ENCODE results near the gene ZNG1F. TPM values are rescaled to one million over a fixed set of nuclear protein-coding genes. Genes with fewer than 3 reads are reported as not detected.
"Not testable (repeated sequence)": the region's sequence is repeated elsewhere in the genome, so short reads cannot be mapped to it uniquely, and the experiment has no call there.

Gene ZNG1F
- total RNA-seq = 10 to 100 TPM; 11.5 to 15.4 TPM
- polyA plus RNA-seq (2013, experiment 1 of 2) = 11.5 TPM
- 10.0 TPM for polyA plus RNA-seq (2013, experiment 2 of 2)
- long read RNA-seq, experiment 1, partial matches to known transcripts = 3 of 7 reads
- long read RNA-seq, experiment 1, other reads (novel, unspliced or antisense) = 2 of 7 reads
- long read RNA-seq, experiment 2, partial matches to known transcripts = 13 of 39 reads
- long read RNA-seq, experiment 2, other reads (novel, unspliced or antisense) = 26 of 39 reads
- long read RNA-seq, experiment 3, partial matches to known transcripts = 14 of 50 reads
- long read RNA-seq, experiment 3, other reads (novel, unspliced or antisense) = 36 of 50 reads
- long read RNA-seq, experiment 4, partial matches to known transcripts = 25 of 90 reads
- long read RNA-seq, experiment 4, other reads (novel, unspliced or antisense) = 65 of 90 reads

- H3K36me3 ChIP-seq (ENCODE audit: control insufficient read depth, insufficient read depth, low read length); H3K9ac ChIP-seq (ENCODE audit: extremely low read depth, low read length, poor library complexity, severe bottlenecking); H3K9me3 Mint-ChIP-seq; H3K27ac Mint-ChIP-seq; H3K9me3 ChIP-seq (ENCODE audit: control insufficient read depth, low read length); H3K4me1 Mint-ChIP-seq; H3K4me1 ChIP-seq (ENCODE audit: control insufficient read depth, insufficient read depth, low read length); H3K27me3 Mint-ChIP-seq (ENCODE audit: insufficient read depth); H3K36me3 Mint-ChIP-seq (ENCODE audit: low read depth); H3K4me3 Mint-ChIP-seq; H3K4me3 ChIP-seq (ENCODE audit: low read length); DNase-seq; H3K27me3 ChIP-seq (ENCODE audit: control insufficient read depth, insufficient read depth, low read length, poor library complexity, severe bottlenecking); H3K27ac ChIP-seq (ENCODE audit: low read depth, low read length): not testable (repeated sequence)
- WGBS, 2 experiments (ENCODE audit: insufficient coverage in 1 of 2, insufficient read length in 1 of 2) = no CpG with 5 or more reads among the region's 31 CpGs
Measured at GRCh38 chr9:41189217-41189616, at the start of gene ZNG1F. Gene ZNG1F, minus strand, starts transcription at chr9:41189317. Its CDS starts 59 bp downstream, at chr9:41189258.

DNA sequence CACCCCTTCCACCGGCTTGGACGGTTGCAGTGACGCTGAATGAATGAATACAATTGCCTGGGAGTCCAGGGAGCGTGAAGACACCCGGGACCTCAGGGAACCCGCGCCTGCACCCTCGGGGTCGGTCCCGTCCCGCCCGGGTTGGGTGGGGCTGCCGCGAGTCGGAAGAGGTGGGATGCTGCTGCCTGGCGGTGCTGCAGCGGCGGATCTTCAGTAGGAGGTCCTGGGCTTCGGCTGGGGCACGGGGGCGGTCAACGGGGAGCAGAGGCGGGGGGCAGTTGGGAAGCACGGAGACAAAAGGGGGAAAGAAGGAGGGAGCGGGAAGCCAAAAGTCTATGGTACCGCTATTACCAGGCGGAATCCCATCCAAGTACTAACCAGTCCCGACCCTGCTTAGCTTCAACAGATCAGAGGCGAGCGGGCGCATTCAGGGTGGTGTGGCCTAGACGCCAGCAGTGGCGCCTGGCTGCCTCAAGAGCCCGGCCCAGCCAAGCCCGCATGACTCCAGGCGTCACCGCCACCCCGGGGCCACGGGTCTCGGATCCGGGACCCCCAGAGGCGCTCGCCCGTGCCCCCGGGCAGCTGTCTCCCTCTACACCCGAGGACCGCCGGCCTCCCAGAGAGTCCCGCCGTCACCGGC is 48.1 kb upstream of the ZNG1F start:
- H3K27ac Mint-ChIP-seq; H3K27ac ChIP-seq (ENCODE audit: low read depth, low read length); H3K36me3 Mint-ChIP-seq (ENCODE audit: low read depth); H3K4me3 Mint-ChIP-seq; H3K4me1 Mint-ChIP-seq; H3K9ac ChIP-seq (ENCODE audit: extremely low read depth, low read length, poor library complexity, severe bottlenecking); H3K36me3 ChIP-seq (ENCODE audit: control insufficient read depth, insufficient read depth, low read length); H3K4me3 ChIP-seq (ENCODE audit: low read length); H3K4me1 ChIP-seq (ENCODE audit: control insufficient read depth, insufficient read depth, low read length): not testable (repeated sequence)
- H3K9me3 Mint-ChIP-seq = peaks cover 56% of the 10 kb centered on the region
- peak; percentile 61 for DNase-seq
- Histone ChIP-seq H3K27me3 (ENCODE audit: control insufficient read depth, insufficient read depth, low read length, poor library complexity, severe bottlenecking) (peaks cover 12% of the 10 kb centered on the region), H3K9me3 (ENCODE audit: control insufficient read depth, low read length) (peaks cover 26% of the 10 kb centered on the region)
- 75 to 81% methylated on average over 6 to 41 of the region's 51 CpGs for WGBS, 2 experiments (ENCODE audit: insufficient coverage in 1 of 2, insufficient read length in 1 of 2)
- peaks cover 17% of the 10 kb centered on the region for H3K27me3 Mint-ChIP-seq (ENCODE audit: insufficient read depth)

GRCh38 chr9:41236486-41237109 is 47.5 kb upstream of the ZNG1F start:
- H3K9me3 ChIP-seq (ENCODE audit: control insufficient read depth, low read length) = peaks cover 27% of the 10 kb centered on the region
- peaks cover 17% of the 10 kb centered on the region for H3K27me3 Mint-ChIP-seq (ENCODE audit: insufficient read depth)

DNA sequence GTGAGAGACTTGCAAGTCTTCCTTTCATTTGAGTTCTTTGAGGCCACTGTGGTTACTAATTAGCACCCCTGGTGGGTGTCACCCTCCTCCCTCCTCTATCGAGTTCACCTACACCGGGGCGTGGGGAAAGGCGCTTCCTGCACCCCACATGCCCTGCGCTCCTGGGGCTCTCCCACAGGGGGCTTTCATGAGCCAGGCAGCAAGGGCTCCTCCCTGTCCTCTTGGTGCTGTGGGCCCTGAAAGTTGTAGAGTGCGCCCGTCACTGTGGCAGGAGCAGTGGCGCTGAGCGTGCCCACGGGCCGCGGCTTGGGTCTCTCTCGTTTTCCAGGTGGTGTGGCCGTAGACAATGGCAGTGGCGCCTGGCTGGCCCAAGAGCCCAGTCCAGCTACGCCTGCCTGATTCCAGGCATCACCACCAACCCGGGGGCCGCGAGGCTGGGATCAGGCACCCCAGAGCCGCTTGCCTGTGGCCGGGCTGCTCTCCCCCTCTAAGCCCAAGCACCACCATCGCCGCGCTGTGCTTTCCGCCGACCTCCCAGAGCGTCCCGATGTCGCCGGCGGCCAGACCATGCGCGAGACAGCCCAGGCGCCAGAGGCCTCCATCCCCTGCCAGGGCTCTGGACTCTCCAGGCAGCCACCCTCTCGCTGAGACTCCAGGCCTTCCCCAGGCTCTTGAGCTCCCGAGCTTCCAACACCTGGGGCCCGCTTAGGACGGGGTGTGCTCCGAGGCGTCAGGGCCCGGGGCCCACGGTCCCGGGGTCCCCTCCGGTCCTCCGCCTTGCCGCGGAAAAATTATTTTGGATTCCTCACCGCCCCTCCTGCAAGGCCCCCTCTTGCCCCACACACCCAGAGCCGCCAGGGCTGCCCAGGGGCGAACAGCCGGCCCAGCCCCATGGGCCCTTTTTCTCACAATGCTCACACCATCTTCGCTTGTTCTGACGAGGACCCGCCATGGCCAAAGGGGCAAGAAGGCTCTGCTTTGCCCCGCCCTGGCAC is 46.0 kb upstream of the ZNG1F start:
- H3K27ac ChIP-seq (ENCODE audit: low read depth, low read length); H3K4me1 Mint-ChIP-seq; H3K36me3 ChIP-seq (ENCODE audit: control insufficient read depth, insufficient read depth, low read length); H3K4me3 ChIP-seq (ENCODE audit: low read length); H3K9ac ChIP-seq (ENCODE audit: extremely low read depth, low read length, poor library complexity, severe bottlenecking); H3K36me3 Mint-ChIP-seq (ENCODE audit: low read depth); H3K27ac Mint-ChIP-seq; H3K4me3 Mint-ChIP-seq; H3K4me1 ChIP-seq (ENCODE audit: control insufficient read depth, insufficient read depth, low read length): not testable (repeated sequence)
- Histone ChIP-seq H3K9me3 (ENCODE audit: control insufficient read depth, low read length) (peaks cover 21% of the 10 kb centered on the region), H3K27me3 (ENCODE audit: control insufficient read depth, insufficient read depth, low read length, poor library complexity, severe bottlenecking) (peaks cover 19% of the 10 kb centered on the region)
- 58 to 82% methylated on average over 3 to 54 of the region's 55 CpGs for WGBS, 2 experiments (ENCODE audit: insufficient coverage in 1 of 2, insufficient read length in 1 of 2)
- DNase-seq = peak; percentile 69
- Mint-ChIP-seq H3K27me3 (ENCODE audit: insufficient read depth) (peaks cover 14% of the 10 kb centered on the region), H3K9me3 (peaks cover 38% of the 10 kb centered on the region)

More at GRCh38 chr9:41236486-41237109, 47.5 kb upstream of the ZNG1F start:
- H3K9me3 Mint-ChIP-seq = peaks cover 52% of the 10 kb centered on the region
- not testable (repeated sequence) for H3K36me3 ChIP-seq (ENCODE audit: control insufficient read depth, insufficient read depth, low read length); H3K9ac ChIP-seq (ENCODE audit: extremely low read depth, low read length, poor library complexity, severe bottlenecking); H3K4me3 ChIP-seq (ENCODE audit: low read length); H3K27ac ChIP-seq (ENCODE audit: low read depth, low read length); H3K4me1 ChIP-seq (ENCODE audit: control insufficient read depth, insufficient read depth, low read length); H3K36me3 Mint-ChIP-seq (ENCODE audit: low read depth); H3K4me1 Mint-ChIP-seq; H3K27ac Mint-ChIP-seq; H3K4me3 Mint-ChIP-seq
- WGBS, 2 experiments (ENCODE audit: insufficient coverage in 1 of 2, insufficient read length in 1 of 2) = 82 to 88% methylated on average over 4 to 23 of the region's 23 CpGs
- H3K27me3 ChIP-seq (ENCODE audit: control insufficient read depth, insufficient read depth, low read length, poor library complexity, severe bottlenecking) = peaks cover 12% of the 10 kb centered on the region
- peak; percentile 35 for DNase-seq

DNA sequence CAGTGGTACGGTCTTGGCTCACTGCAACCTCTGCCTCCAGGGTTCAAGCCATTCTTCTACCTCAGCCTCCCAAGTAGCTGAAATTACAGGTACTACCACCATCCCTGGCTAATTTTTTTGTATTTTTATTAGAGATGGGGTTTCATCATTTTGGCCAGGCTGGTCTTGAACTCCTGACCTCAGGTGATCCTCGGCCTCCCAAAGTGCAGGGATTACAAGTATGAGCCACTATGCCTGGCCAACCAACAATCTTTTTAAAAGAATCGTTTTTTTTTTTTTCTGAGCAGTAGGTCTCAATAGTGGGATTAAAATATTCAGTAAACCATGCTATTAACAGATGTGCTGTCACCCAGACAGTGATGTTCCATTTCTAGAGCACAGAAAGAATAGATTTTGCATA is 45.1 kb upstream of the ZNG1F start:
- H3K4me1 Mint-ChIP-seq; H3K4me3 Mint-ChIP-seq; H3K4me3 ChIP-seq (ENCODE audit: low read length); H3K4me1 ChIP-seq (ENCODE audit: control insufficient read depth, insufficient read depth, low read length); H3K27ac Mint-ChIP-seq; H3K9ac ChIP-seq (ENCODE audit: extremely low read depth, low read length, poor library complexity, severe bottlenecking); H3K36me3 ChIP-seq (ENCODE audit: control insufficient read depth, insufficient read depth, low read length); H3K27ac ChIP-seq (ENCODE audit: low read depth, low read length); H3K36me3 Mint-ChIP-seq (ENCODE audit: low read depth); DNase-seq: not testable (repeated sequence)
- Histone ChIP-seq H3K9me3 (ENCODE audit: control insufficient read depth, low read length) (peaks cover 27% of the 10 kb centered on the region), H3K27me3 (ENCODE audit: control insufficient read depth, insufficient read depth, low read length, poor library complexity, severe bottlenecking) (peaks cover 19% of the 10 kb centered on the region)
- Mint-ChIP-seq H3K9me3 (peaks cover 32% of the 10 kb centered on the region), H3K27me3 (ENCODE audit: insufficient read depth) (peaks cover 14% of the 10 kb centered on the region)
- WGBS, 2 experiments (ENCODE audit: insufficient coverage in 1 of 2, insufficient read length in 1 of 2) = 33 to 69% methylated on average over 1 to 2 of the region's 3 CpGs

- Mint-ChIP-seq H3K27me3 (ENCODE audit: insufficient read depth) (peaks cover 14% of the 10 kb centered on the region), H3K9me3 (peaks cover 26% of the 10 kb centered on the region)
- Histone ChIP-seq H3K9me3 (ENCODE audit: control insufficient read depth, low read length) (peaks cover 29% of the 10 kb centered on the region), H3K27me3 (ENCODE audit: control insufficient read depth, insufficient read depth, low read length, poor library complexity, severe bottlenecking) (peaks cover 19% of the 10 kb centered on the region)
- 71 to 77% methylated on average over 10 of the region's 10 CpGs for WGBS, 2 experiments (ENCODE audit: insufficient coverage in 1 of 2, insufficient read length in 1 of 2)
- not testable (repeated sequence) for H3K9ac ChIP-seq (ENCODE audit: extremely low read depth, low read length, poor library complexity, severe bottlenecking); H3K27ac ChIP-seq (ENCODE audit: low read depth, low read length); H3K27ac Mint-ChIP-seq; H3K36me3 Mint-ChIP-seq (ENCODE audit: low read depth); H3K4me1 Mint-ChIP-seq; H3K4me1 ChIP-seq (ENCODE audit: control insufficient read depth, insufficient read depth, low read length); H3K4me3 Mint-ChIP-seq; H3K4me3 ChIP-seq (ENCODE audit: low read length); H3K36me3 ChIP-seq (ENCODE audit: control insufficient read depth, insufficient read depth, low read length)
- DNase-seq = peak; percentile 44
Measured at GRCh38 chr9:41232326-41232725, 43.2 kb upstream of the ZNG1F start.
